Body of pancreas (tissue), 4 donors: ENCODE results near the gene FDPS. TPM values are rescaled to one million over a fixed set of nuclear protein-coding genes. Genes with fewer than 3 reads are reported as not detected.

ENCODE experiments used
- ATAC-seq: fragments of 150-250 bp; one replicate; pipeline ENCODE4 v1.9.1; 2016
- DNase-seq, 4 donors: peaks; one replicate each; pipeline ENCODE4 v3.0.0-alpha.2; 2019
- H3K27ac ChIP-seq, 4 donors: fragments of 200-600 bp; sonication (generic); 1 replicate in 3 of 4; 2 replicates in 1 of 4; pipeline versions ENCODE4 v1.5.1 to v1.6.1; 2016 to 2019; ENCODE audit warnings: mild to moderate bottlenecking in 1 of 4, mixed read lengths in 1 of 4, moderate library complexity in 1 of 4
- H3K27me3 ChIP-seq, 2 donors: fragments of 200-600 bp; sonication (generic); one replicate each; pipeline ENCODE4 v1.6.0; 2016; ENCODE audit warnings: mild to moderate bottlenecking in 1 of 2
- H3K36me3 ChIP-seq, 2 donors: fragments of 200-600 bp; sonication (generic); replicated peaks in 1 of 2; 2 replicates each; pipeline ENCODE4 v1.5.1; 2016; ENCODE audit warnings: low read depth in 2 of 2; ENCODE audit not compliant: insufficient read depth in 1 of 2
- H3K4me1 ChIP-seq: fragments of 200-600 bp; sonication (generic); one replicate; pipeline ENCODE4 v1.6.0; 2016
- H3K4me3 ChIP-seq, 2 donors: fragments of 200-600 bp; sonication (generic); 1 replicate in 1 of 2; 2 replicates in 1 of 2; pipeline ENCODE4 v1.5.1; 2016 to 2019
- H3K9me3 ChIP-seq, 3 donors: fragments of 200-600 bp; sonication (generic); 1 replicate in 2 of 3; 2 replicates in 1 of 3; pipeline ENCODE4 v1.5.1; 2016
- CTCF ChIP-seq, 7 experiments: fragments of 450-650 bp in 4 of 7; fragments of 200-600 bp in 3 of 7; sonication (generic) in 3 of 7; IDR thresholded peaks; one replicate each; pipeline ENCODE4 v1.5.1; 2016 to 2019; ENCODE audit warnings: antibody characterized with exemption in 7 of 7
- POLR2A ChIP-seq, 3 donors: fragments of 450-650 bp; IDR thresholded peaks; one replicate each; pipeline ENCODE4 v1.6.1; 2016; ENCODE audit warnings: antibody characterized with exemption in 3 of 3, mild to moderate bottlenecking in 2 of 3
- WGBS, 2 donors: methylation state at CpG; one replicate each; pipeline ENCODE4 v1.1.5; 2017; 5-methylcytosine and 5-hydroxymethylcytosine counted together
- intact Hi-C: fragments of 100-400 bp; cut with DNase I; formaldehyde crosslinking; loops from one replicate; pipeline ENCODE4 v1.15.1; 2023
- total RNA-seq, 2 donors: library from RNA; depleted of rRNA; stranded (reverse); fragments of >200 nt; gene quantifications; one replicate each; pipeline ENCODE4 v1.1.0, GENCODE V29; 2016

Gene FDPS
- total RNA-seq, 2 donors from 2014 or later = 59.7 to 94.3 TPM

DNA sequence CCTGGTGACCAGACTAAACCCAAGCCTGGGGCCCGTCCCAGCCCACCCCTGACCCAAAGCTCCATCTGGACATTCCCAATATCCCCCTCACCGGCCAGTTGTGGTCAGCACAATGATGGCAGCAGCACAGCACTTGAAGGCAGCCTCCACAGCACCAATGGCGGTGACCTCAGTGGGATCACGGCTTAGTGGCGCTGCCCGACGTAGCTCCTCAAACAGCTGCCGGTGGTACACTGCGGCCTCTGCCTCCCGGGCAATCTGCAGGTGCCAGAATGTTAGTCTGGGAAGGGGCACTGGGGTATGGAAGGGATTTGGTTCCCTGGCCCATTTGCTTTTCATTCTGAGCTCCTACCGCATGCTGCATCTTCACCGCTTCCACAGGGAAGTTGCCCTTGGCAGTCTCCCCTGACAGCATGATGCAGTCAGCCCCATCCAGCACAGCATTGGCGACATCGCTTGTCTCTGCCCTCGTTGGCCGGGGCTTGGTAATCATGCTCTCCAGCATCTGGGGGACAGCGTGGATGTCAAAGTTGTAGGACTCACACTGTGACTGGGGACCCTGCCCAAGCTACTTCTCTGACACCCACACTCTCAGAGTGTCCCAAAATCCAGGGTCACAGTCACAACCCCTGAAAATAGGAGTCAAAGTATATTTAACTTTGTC lies 15.4 kb upstream of the FDPS start:
- Histone ChIP-seq H3K4me3 (no peak overlapping the region), H3K27me3 (peaks cover 0 to 8% of the 10 kb centered on the region in 2 donors), H3K36me3 (no peaks in the 10 kb centered on the region), H3K9me3 (no peaks in the 10 kb centered on the region), H3K4me1 (peaks cover 10% of the 10 kb centered on the region), H3K27ac (no peak overlapping the region)
- no peak for DNase-seq
- TF ChIP-seq CTCF (IDR thresholded peaks at IDR 0.05) (no peak), POLR2A (IDR thresholded peaks at IDR 0.05) (no peak)
- ATAC-seq = no peak
- WGBS, 2 donors = 76 to 79% methylated on average over 7 to 17 of the region's 17 CpGs
- intact Hi-C loops = no loop called here

- DNase-seq = no peak
- no peak for ATAC-seq
- peaks cover 0 to 8% of the 10 kb centered on the region in 2 donors for H3K27me3 ChIP-seq
- H3K36me3 ChIP-seq = no peaks in the 10 kb centered on the region
- 24 to 46% methylated on average over 19 to 46 of the region's 46 CpGs for WGBS, 2 donors
- H3K4me3 ChIP-seq = no peak overlapping the region
- H3K9me3 ChIP-seq = no peaks in the 10 kb centered on the region
- TF ChIP-seq CTCF (IDR thresholded peaks at IDR 0.05) = no peak
- no peak for TF ChIP-seq POLR2A (IDR thresholded peaks at IDR 0.05)
- peaks cover 10% of the 10 kb centered on the region for H3K4me1 ChIP-seq
- intact Hi-C loops = no loop called here
- no peak overlapping the region for H3K27ac ChIP-seq
Measured at GRCh38 chr1:155294520-155295182, 14.0 kb upstream of the FDPS start.

DNA sequence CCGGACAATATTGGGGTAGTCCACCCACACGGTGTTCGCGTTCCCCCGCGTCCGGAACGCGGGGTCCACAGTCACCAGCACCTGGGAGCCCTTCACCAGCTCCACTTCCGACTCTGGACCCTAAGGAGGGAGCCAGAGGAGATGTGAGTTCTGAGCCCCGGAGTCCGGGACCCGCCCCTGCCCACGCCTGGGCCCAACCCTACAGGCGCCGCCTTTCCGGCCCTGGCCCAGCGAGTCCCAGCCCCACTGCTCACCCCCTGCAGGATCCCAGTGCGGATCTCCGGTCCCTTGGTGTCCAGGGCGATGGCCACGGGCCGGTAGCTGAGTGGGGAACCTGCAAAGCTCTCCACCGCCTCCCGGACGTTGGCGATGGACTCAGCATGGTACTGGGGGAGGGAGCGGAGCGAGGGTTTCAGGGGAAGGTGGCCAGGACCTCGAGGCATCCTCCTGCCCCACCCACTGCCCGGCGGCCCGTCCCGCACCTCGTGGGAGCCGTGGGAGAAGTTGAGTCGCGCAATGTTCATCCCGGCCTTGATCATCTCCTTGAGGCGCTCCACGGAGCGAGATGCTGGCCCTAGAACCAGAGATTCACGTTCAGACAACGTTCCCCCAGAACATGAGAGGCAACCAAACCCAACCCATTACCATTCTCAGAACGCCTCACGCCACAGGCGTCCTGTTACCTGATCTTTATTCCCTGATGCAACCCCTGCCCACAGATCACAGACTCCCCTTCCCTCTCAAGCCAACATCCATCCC lies 13.3 kb upstream of the FDPS start:
- Histone ChIP-seq H3K36me3 (no peaks in the 10 kb centered on the region), H3K27me3 (peaks cover 0 to 8% of the 10 kb centered on the region in 2 donors), H3K4me3 (no peak overlapping the region), H3K9me3 (no peaks in the 10 kb centered on the region), H3K27ac (no peak overlapping the region), H3K4me1 (peaks cover 10% of the 10 kb centered on the region)
- DNase-seq = no peak
- intact Hi-C loops = no loop called here
- TF ChIP-seq CTCF (IDR thresholded peaks at IDR 0.05) (no peak), POLR2A (IDR thresholded peaks at IDR 0.05) (no peak)
- WGBS, 2 donors = 14 to 50% methylated on average over 8 to 47 of the region's 47 CpGs
- no peak for ATAC-seq

GRCh38 chr1:155295942-155296267 lies 12.8 kb upstream of the FDPS start:
- TF ChIP-seq CTCF (IDR thresholded peaks at IDR 0.05) = no peak
- intact Hi-C loops = no loop called here
- H3K4me3 ChIP-seq = no peak overlapping the region
- no peaks in the 10 kb centered on the region for H3K36me3 ChIP-seq
- H3K4me1 ChIP-seq = peaks cover 10% of the 10 kb centered on the region
- H3K27me3 ChIP-seq = peaks cover 0 to 8% of the 10 kb centered on the region in 2 donors
- 85 to 87% methylated on average over 5 to 7 of the region's 7 CpGs for WGBS, 2 donors
- DNase-seq (no peak), ATAC-seq (no peak)
- H3K27ac ChIP-seq = no peak overlapping the region
- H3K9me3 ChIP-seq = no peaks in the 10 kb centered on the region
